A204.1 (cell line): ENCODE data around the gene TRIM31.

Experiments
- FAIRE-seq: peaks from 2 replicates; lab custom pipeline; 2012; peaks lifted over from hg19 to GRCh38; lab: Jason Lieb, UNC

TRIM31 gene, protein sequence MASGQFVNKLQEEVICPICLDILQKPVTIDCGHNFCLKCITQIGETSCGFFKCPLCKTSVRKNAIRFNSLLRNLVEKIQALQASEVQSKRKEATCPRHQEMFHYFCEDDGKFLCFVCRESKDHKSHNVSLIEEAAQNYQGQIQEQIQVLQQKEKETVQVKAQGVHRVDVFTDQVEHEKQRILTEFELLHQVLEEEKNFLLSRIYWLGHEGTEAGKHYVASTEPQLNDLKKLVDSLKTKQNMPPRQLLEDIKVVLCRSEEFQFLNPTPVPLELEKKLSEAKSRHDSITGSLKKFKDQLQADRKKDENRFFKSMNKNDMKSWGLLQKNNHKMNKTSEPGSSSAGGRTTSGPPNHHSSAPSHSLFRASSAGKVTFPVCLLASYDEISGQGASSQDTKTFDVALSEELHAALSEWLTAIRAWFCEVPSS

GRCh38 chr6:30113003-30113759, at the start of gene TRIM31:
TRIM31 (minus strand) TSS chr6:30113090; CDS start chr6:30112805, 285 bp downstream.
- FAIRE-seq: no peak

DNA sequence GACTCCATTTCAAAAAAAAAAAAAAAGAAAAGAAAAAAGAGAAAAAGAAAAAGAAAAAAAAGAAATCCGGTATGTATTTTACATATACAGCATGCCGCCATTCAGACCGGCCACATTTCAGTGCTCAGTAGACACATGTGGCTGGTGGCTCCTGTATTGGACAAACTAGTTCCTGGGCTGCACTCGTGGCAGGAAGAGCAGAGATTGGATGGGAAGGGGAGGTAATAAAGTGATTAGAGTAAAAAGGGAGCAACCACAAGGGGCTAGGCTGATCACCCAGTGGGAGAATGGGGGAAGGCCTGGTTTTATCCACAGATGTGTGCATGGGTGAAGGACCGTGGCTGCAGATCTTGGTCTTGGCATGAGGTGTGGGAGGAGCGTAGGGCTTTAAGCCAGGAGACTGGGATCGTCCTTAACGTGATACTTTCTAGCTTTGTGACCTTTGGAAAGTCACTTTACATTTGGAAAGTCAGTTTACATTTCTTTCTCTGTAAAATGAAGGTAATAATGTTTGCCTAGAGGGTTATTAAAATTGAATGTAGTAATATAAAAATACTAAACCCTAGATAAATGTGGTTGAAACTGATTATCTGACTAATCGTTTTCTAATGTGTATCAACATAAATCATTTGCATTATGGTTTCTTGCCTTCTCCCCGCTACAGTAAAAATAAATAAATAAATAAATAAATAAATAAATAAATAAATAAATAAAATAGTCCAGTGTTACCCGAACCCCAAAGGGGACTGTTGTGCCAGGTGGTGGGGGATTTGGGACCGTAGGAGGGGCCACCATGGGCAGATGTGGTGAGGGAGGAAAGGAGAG, 49.6 kb upstream of the TRIM31 start:
- FAIRE-seq: no peak

- no peak for FAIRE-seq
Measured at GRCh38 chr6:30160785-30161531, 48.1 kb upstream of the TRIM31 start, which contains the start of gene TRIM10. TRIM10 (minus strand) TSS chr6:30161211; CDS start chr6:30160858, 353 bp downstream.

GRCh38 chr6:30160008-30160784, 47.3 kb upstream of the TRIM31 start:
- no peak for FAIRE-seq

DNA sequence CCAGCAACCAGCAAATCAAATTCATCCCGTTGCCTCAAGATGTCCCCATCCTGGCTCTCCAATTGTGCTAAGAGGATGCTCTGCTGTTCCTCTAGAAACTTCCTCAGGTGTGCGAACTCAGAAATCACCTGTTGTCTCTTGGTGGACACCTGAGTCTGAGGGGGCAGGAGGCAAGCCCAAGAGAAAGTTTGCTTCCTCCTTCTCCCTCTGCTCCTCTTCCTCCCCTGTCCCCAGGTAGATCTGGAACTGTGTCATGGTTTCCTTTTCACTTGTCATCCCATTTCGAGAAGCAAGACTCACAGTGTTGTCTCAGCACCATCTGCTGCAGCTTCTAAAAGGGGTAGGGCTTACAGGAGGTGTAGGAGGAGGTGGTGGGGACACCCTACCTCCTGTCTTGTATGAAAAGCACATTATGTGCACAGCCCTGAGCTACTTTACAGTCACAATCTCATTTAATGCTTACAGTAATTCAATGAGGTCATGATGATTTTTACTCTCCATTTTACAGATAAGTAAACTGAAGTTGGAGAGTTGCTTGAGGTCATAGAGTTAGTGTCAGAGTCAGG, 45.7 kb upstream of the TRIM31 start:
- no peak for FAIRE-seq

GRCh38 chr6:30157999-30158398, 45.1 kb upstream of the TRIM31 start:
- no peak for FAIRE-seq

DNA sequence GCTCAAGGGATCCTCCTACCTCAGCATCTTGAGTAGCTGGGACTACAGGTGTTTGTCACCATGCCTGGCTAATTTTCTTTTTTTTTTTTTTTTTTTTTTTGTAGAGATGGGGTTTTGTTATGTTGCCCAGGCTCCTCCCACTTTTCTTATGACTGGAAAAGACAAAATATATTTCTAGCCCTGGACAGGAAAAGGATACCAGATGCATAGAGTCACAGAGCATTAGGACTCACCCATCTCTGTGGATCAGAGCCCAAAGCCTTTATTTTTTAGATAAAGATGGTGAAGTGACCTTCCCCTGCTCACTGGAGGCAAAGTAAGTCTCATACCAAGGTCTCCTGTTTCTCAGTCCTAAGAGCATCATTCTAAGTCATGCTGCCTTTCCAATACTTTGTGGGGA, 44.7 kb upstream of the TRIM31 start:
- FAIRE-seq: no peak

- no peak for FAIRE-seq
Measured at GRCh38 chr6:30156774-30157173, 43.9 kb upstream of the TRIM31 start.

DNA sequence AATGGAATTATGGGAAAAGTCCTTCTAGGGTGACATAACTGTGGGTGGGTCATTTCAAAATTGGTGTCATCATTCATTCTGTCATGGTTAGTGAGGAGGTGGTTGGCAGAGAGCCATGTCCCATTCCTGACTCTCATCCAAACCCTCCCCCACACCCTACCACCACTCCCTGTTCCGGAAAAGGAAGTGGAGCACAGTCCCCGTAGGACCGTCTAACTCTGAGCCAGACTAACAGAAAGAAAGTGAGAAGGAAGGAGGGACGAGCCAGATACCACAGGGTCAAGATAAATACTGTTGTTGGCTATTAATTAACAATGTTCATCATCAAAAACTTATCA, 43.3 kb upstream of the TRIM31 start:
- FAIRE-seq: no peak

GRCh38 chr6:30155520-30156261, 42.8 kb upstream of the TRIM31 start:
- no peak for FAIRE-seq

DNA sequence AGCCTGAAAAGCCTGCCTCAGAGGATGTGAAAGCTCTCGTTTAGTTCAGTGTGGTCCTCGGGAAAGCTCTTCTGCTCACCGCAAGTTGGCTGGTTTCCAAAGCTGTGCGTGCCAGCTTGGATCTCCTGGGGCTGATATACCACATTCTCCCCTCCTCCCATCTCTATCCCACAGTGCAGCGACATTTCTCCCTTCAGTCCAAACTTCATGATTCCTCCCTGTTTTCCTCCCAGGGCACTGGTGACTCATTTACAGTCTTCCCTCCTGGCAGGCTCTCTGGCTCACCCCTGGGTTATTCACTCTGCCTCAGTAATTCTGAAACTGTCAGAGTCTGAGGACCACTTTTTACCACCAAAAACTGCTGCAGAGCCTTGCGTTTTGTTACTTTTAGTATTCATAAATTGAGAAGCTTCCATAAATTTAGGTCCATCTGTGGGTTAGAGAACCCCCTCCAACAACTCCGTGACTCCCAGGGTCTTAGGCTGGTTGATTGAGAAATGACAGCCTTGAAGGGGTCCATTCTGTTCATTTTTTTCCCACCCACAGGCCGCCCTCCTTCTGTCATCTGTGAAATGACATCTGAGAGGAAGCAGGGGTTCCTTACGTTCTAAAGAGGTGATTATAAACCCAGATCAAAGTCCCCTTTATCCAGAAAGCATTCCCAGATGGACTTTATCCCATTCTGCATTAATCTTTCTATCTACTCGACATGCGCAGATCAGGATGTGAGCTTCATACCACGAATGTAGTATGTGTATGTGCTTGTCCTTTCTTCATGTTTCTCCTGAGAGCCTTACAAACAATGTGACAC, 42.0 kb upstream of the TRIM31 start:
- no peak for FAIRE-seq

- FAIRE-seq: no peak
Measured at GRCh38 chr6:30154061-30154460, 41.2 kb upstream of the TRIM31 start.

DNA sequence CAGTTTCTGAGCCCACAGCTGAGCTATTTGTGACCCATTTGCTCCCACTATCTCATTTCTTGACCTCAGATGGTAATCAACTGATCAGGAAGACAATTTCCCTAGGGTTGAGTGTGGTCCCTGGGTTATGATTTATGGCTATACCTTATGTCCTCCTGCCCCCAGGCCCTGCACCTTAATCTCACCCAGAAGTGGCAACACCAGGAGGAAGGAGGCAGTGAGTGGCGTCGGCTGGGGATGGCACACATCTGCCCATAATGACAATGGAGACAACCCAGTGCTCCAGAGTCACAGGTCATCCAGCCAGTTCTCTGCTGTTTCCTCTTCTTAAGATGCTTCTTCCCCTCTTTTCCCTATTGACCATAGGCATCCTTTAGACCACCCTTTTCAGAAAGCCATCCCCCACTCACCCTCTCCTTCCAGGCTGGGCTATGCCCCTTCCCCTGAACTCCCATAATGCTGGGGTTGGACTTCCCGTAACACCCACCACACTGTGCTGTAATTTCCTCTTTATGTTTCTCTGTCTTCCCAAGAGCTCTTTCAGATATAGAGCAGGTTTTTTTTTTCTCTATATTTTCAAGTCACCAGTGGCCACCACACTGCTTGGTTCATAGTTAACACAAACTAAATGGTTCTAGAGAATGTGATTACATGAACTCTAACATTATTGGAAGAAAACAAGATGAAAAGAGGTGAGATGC, 40.2 kb upstream of the TRIM31 start:
- no peak for FAIRE-seq

- no peak for FAIRE-seq
Measured at GRCh38 chr6:30152016-30152673, 39.3 kb upstream of the TRIM31 start.

- FAIRE-seq: no peak
Measured at GRCh38 chr6:30151580-30151979, 38.7 kb upstream of the TRIM31 start.

- no peak for FAIRE-seq
Measured at GRCh38 chr6:30150671-30151395, 37.9 kb upstream of the TRIM31 start.

DNA sequence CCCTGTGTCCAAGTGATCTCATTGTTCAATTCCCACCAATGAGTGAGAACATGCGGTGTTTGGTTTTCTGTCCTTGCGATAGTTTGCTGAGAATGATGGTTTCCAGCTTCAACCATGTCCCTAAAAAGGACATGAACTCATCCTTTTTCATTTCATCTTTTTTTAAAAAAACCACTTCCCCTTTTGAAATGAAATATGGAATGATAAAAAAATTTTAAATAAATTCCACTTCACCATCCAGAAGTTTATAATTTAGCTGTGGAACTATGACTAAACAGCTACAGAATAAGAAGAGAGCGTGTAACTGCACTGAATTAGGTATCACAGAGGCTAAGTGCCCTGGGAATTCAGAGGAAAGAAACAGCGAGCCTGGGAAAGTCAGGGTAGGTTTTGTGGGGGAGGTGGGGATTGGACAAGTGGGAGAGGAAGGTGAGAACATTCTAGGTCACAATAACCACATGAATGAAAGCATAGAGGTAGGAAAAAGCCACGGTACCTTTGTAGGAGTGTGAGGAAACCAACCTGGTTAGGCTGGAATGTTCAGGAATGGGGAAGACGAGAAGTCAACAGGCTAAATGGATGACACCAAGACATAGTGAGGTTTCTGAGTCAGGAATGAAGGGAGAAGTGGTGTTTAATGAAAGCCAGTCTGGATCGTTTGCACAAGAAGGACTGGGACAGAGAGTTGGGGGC, 37.1 kb upstream of the TRIM31 start:
- no peak for FAIRE-seq
